Measurements from ENCODE around the gene ARHGEF4. TPM values are rescaled to one million over a fixed set of nuclear protein-coding genes. Genes with fewer than 3 reads are reported as not detected.

The ARHGEF4 gene
- total RNA-seq, 1 donor from 2014 or later, result 1.3 TPM

DNA sequence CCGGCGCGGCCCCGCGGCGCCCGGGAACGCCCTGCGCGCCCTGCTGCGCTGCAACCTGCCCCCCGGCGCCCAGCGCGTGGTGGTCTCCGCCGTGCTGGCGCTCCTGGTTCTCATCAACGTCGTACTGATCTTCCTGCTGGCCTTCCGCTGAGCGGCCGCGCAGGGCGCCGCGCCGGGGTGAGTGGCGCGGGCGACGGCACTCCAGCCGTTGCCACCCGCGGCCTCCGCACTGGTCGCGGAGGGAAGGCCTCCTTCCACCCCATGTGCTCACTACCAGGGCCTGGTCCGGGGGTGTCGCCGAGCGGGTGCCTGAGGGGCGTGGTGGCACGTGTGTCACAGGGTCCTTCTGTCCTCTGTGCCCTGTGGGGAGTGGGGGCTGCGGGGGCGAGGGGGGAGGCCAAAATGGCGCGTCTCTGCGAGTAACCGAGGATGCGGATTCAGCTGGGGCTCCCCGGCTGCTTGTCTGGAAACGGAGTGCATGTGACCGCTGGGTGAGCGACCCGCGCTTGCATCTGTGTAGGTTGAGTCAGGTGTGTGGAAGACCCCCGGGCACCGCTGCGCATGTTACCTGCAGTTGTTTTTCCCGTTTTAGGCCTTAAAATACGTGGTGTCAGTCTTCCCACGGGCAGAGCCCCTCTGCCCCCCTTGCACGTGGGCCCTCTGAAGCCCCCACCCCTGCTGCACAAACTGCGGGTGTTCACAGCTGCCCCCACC is 198.6 kb downstream of the ARHGEF4 start:
- DNase-seq (ENCODE audit: low spot score) (no peak), ATAC-seq (no peak)

DNA sequence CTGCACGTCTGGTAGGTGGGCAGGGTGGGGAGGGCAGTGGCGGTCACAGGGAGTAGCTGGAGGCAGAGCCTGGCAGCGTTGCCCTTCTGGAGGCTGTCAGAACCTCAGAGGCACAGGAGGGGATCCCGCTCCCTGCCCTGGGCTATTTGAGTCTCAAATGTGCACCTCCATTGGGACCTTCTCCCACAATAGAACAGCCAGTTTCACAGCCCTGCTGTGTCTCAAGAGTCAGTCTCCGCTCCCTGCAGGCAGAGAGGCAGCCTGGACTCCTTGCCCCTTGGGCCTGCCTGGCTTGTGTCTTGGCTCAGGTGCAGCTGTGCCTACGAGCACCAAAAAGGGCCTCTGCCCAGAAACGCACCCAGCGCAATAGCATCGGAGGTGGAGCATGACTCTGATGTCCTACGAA is 199.1 kb downstream of the ARHGEF4 start:
- no peak for DNase-seq (ENCODE audit: low spot score)

DNA sequence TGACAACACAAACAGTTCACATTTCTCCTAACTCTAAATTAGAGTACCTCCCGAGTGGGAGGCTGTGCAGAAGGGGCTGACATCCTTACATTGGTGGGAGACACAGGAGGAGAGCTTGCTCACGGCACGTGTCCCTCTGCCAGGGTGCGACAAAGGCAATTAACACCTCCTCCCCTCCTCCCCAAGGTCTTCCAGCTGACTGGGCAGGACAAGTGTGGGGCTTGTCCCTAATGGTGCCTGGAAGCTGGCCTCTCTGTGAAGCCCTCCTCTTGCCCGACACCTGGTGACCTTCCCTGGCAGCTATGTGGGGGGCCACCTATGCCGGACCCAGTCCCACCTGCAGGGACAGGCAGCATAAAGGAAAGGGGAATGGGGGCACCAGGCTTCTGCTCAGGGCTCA is 199.6 kb downstream of the ARHGEF4 start:
- DNase-seq (ENCODE audit: low spot score) (no peak), ATAC-seq (no peak)

More for the DNA sequence above, 199.1 kb downstream of the ARHGEF4 start:
- ATAC-seq, result no peak

DNA sequence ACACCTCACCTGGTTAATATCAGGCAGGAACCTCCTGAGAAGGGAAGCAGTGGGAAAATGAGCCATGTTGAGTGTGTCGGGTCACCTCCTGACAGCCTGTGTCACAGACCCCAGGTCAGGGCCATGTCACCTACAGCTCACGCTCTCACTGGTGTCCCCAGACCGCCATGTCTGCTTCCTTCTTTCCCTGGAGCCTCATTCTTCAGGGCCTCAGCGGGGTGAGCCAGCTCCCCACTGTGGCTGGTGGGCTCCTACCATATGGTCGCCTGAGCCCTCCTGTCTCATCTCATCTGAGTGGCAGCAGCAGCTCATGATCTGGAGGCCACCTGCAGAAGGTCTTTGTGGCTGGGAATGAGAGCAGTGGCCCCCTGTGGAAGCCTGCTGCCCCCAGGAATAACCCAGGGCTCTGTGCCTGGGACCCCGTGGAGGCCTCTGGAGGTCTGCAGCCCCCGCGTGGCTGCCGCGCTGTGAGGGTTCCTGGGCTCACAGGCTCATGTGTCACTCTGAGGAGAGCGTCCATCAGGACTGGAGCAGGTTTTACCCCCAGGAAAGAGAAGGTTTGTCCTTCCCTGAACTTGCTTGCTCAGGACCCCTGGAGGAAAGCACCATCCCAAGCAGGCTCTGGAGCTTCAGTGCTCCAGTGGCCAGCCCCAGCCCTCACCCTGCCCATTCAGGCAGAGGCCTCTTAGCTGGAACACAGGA is 200.1 kb downstream of the ARHGEF4 start:
- ATAC-seq, result no peak

DNA sequence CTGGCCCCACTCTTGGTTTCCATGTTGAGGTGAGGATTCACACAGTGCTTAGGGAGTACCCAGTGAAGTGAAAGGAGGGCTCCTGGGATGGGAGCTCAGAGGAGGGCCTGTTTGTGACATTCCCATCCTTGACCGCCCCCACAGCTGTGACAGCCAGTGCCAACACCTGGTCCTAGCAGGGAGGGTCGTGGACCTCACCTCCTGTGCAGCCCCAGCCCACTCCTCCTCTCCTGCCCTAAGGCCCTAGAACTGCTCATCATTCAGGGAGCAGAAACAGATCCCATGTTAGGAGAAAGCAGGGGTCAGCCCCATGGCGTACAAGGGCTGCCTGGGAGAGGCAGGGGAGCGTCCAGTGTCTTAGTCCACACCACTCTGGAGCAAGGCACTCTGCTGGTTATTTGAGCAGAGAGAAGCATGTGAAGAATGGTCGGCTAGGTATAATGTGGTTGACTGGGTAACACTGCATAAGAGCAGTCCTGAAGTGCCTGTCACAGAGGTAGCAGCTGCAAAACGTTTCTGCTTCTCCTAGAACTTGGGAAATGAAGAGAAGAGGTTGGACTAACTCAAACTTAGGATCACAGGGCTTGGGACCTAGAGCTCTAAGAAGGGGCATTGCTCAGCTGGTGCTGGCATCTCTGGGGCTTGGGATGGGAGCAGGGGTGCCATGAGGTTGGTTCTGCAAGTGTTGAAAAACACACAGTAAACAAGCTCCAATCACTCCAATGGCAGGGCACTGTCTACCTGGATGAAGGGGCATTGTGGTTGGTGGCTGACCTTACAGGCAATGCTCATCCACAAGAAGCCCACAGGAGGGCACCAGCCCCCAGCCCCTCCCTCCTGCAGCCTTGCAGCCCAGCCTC is 200.9 kb downstream of the ARHGEF4 start:
- DNase-seq (ENCODE audit: low spot score) (no peak), ATAC-seq (no peak)

More for the DNA sequence above, 200.1 kb downstream of the ARHGEF4 start:
- DNase-seq (ENCODE audit: low spot score), result no peak

DNA sequence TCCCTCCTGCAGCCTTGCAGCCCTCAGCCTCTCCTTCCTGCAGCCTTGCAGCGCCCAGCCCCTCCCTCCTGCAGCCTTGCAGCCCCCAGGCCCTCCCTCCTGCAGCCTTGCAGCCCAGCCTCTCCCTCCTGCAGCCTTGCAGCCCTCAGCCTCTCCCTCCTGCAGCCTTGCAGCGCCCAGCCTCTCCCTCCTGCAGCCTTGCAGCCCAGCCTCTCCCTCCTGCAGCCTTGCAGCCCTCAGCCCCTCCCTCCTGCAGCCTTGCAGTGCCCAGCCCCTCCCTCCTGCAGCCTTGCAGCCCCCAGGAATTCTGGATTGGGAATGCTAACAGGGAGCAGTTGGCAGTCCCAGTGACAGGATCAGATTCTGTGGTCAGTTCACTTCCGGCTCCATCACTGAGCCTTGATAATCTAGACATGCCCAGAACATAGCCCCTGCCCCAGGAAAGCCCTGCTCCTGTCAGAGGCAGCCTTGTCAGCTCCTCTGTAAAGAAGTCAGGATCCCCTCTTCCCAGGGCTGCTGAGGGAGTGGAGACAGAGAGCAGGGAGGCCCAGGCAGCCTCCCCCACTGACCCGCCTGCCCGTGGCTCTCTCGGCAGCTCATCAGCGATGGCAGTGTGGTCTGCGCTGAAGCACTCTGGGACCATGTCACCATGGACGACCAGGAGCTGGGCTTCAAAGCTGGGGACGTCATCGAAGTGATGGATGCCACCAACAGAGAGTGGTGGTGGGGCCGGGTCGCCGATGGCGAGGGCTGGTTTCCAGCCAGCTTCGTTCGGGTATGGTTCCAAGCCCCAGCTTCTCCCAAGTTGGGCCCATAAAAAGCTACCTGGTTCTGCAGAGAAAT is 201.8 kb downstream of the ARHGEF4 start:
- ATAC-seq (no peak), DNase-seq (ENCODE audit: low spot score) (no peak)

DNA sequence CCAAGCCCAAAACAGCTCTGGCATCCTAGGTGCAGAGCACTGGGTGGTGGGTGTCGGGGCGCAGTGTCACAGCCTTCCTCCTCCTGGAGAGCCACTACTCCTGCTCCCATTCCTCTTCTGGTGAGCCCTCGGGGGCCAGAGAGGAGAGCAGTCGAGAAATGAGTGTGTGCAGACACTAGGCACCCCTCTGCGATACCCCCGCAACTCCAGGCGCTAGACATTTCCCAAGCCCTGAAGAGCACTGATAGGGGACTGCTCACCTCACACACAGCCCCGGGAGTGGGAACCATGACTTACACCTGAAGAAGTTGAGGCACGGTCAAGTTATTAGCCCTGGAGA is 202.4 kb downstream of the ARHGEF4 start:
- no peak for ATAC-seq
- DNase-seq (ENCODE audit: low spot score), result no peak

DNA sequence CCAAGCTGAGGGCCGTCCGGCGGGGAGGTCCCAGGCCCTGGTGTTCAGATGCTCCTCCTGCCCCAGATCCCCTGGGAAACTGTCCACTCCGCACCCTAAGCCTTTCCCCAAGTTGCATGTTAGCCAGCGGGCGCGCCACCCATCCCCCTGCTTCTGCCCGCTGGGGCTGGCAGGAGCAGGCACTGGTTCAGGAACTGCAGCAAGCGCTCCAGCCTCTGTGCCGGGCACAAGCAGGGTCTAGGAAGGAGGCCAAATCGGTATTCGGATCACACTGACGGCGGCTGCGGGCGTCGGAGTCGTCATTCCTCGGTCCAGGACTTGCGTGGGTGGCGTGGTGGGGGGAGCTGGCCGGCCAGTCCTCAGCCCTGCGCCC is 202.8 kb downstream of the ARHGEF4 start:
- ATAC-seq (no peak), DNase-seq (ENCODE audit: low spot score) (no peak)

DNA sequence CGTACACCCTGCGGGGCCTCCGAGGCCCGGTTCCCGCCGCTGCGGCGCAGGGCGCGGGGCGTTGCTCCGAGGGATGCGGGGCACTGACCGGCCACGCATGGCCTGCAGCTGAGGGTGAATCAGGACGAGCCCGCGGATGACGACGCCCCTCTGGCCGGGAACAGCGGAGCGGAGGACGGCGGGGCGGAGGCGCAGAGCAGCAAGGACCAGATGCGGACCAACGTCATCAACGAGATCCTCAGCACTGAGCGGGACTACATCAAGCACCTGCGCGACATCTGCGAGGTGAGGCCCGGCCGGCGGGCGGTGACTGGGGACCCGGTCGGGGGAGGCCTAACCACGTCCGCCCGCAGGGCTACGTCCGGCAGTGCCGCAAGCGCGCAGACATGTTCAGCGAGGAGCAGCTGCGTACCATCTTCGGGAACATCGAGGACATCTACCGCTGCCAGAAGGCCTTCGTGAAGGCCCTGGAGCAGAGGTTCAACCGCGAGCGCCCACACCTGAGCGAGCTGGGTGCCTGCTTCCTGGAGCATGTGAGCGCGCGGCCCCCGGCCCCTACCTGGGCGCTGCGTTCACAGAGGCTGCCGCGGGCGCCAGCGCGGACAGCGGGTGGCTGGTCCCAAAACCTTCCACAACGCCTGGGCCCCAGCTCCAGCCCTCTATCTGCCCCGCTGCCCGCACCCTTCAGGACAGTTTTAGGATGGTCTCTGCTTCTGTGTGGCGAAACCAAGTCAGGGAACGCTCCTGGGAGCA is 203.4 kb downstream of the ARHGEF4 start:
- no peak for ATAC-seq

DNA sequence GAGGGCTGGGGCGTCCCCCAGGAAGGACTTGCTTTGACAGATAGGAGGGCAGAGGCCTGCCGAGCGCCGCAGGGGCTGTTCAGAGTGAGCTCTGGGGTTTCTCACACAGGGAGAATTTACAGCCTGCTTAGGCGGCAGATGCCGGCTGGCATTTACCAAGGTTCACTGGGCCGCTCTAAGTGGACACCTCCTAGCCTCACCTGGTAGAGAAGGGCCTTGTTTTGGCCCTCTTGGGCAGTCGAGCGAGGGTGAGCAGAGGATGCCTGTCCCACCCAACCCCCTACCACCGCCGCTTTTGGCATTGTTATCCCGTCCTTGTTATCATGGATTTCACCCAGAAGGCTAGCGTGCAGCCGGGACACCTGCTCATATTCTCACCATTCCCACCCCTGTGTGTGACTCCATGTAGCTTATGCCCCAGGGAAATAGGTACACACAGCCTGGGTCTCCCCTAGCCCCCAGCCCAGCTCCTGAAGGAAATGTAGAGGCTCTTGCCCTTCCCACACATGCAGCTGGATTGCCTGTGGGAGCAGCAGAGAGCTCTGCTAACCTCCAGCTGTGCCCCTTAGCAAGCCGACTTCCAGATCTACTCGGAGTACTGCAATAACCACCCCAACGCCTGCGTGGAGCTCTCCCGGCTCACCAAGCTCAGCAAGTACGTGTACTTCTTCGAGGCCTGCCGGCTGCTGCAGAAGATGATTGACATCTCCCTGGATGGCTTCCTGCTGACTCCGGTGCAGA is 204.1 kb downstream of the ARHGEF4 start:
- ATAC-seq (no peak), DNase-seq (ENCODE audit: low spot score) (no peak)

More for the DNA sequence above, 203.4 kb downstream of the ARHGEF4 start:
- no peak for DNase-seq (ENCODE audit: low spot score)

DNA sequence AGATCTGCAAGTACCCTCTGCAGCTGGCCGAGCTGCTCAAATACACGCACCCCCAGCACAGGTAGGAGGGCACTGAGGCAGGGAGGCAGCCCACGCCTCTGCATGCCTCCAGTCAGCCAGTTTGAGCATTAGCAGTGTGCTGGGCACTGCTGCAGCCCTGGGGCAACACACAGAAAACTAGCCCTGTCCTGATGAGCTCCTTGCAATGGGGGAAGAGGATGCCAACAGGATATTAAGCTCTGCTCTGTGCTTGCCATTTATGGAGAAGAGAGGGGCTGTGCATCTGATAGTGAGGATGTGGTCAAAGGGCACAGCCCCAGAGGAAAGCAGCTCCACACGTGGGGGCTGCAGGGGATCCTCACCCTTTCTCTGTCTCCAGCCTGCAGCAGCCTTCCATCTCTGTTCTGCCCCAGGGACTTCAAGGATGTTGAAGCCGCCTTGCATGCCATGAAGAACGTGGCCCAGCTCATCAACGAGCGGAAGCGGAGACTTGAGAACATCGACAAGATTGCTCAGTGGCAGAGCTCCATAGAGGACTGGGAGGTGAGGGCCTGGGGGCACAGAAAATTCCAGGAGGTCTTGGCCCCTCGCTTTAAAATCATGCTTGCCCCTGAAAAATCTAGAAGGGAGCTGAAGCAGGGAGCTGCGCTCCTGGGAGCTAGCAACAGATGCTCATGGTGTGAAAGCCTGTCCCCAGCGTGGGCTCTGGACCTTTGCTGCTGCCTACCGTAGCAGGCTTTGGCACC is 204.9 kb downstream of the ARHGEF4 start:
- no peak for ATAC-seq
- no peak for DNase-seq (ENCODE audit: low spot score)

DNA sequence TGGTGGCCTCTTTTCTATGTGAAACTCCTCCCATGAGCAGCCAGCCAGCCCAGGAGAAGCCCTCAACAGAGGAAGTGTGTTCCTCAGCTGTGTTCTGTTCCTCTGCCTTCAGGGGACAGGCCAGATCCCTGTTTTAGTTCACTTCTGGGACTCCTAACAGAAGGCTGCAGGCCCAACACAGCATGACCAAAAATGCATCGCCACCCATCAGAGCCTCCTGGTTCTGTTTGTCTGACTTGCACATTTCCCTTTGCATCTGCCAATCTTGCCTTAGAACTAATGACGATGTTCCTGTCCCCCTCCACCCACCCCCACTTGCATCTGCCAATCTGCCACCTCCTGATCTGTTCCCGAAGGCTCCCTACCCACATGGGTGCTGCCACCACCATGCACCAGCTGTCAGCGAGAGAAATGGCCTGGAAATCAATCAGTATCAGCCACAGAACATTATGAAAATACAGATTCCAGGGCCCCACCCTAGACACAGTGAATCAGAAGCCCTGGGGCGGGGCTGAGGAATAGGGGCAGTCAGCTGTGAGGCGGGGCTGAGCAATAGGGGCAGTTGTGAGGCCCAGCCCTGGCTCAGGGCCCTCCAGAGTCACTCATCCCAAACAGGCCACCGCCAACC is 205.5 kb downstream of the ARHGEF4 start:
- no peak for ATAC-seq

DNA sequence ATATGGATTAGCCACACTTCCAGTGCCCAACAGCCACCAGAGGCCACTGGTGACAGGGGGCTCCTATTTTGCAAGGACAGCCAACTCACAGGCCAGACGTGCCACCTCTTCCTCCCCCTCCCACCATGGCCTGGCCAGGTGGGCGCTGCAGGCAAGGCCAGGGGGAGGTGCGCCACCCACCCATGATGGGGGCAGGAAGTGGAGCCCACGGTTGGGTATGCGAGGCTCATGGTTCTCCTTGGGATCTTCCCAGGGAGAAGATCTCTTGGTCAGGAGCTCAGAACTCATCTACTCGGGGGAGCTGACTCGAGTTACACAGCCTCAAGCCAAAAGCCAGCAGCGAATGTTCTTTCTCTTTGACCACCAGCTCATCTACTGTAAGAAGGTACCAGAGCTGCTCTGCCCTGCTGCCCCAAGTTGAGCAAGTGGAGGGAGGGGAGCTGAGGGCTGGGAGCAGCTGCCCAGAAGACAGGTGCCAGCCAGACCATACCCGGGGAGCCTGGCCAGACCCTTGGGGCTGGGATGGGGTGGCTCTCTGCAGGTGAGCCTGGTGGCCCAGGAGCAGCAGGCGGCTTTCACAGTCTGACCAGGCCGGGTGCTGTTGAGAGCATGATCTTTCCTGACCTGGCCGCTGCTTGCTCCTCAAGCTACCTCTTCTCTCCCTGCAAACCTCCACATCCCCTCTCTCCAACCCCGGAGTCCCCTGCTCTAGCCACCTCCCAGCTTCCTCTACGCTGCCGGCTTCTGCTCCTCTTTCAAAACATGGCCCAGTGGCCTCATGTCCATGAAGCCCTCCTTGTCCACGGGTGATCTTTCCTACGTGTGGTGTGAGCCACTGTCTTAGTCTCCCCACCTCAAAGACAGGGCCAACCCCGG is 206.7 kb downstream of the ARHGEF4 start:
- no peak for ATAC-seq
- DNase-seq (ENCODE audit: low spot score), result no peak

More for the DNA sequence above, 205.5 kb downstream of the ARHGEF4 start:
- no peak for DNase-seq (ENCODE audit: low spot score)

DNA sequence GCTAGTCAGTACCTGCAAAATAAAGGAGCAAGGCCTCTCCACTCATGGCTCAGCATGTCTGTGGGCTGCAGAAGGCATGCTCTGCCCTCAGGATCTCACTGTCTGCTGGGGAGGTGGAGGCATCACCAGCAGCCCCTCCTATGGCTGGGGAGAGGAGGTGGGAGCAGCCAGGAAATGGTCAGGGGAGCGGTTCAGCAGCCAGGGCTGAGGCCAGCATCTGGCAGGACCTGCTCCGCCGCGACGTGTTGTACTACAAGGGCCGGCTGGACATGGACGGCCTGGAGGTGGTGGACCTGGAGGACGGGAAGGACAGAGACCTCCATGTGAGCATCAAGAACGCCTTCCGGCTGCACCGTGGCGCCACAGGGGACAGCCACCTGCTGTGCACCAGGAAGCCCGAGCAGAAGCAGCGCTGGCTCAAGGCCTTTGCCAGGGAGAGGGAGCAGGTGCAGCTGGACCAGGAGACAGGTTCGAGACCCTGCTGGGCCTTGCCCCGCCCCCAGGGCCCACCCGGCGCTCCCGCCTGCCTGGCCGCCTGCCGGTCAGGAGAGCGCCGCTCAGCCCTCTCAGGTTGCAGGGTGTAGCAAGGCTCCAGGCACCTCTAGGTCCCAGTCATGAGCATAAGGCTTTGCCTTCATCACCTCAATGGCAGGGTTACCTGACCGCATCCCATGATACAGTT is 207.5 kb downstream of the ARHGEF4 start:
- DNase-seq (ENCODE audit: low spot score), result no peak
- ATAC-seq, result no peak

DNA sequence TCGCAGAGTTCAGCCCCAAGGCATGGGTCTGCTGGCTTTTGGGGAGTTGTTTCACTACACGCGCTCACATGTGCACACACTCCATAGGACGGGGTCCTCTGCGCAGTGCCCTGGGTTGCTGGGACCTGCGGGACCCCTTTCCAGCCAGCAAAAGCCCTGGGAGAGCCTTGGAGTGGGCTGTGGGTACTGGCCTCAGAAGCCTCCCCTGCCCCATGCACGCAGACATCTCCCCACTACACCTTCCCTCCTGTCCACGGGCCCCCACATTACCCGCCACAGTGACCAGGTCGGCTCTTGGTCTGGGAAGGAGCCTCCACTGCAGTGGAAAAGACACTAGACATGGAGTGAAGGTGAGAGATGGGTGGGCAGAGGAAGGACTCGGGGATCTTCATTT is 208.0 kb downstream of the ARHGEF4 start:
- no peak for ATAC-seq

DNA sequence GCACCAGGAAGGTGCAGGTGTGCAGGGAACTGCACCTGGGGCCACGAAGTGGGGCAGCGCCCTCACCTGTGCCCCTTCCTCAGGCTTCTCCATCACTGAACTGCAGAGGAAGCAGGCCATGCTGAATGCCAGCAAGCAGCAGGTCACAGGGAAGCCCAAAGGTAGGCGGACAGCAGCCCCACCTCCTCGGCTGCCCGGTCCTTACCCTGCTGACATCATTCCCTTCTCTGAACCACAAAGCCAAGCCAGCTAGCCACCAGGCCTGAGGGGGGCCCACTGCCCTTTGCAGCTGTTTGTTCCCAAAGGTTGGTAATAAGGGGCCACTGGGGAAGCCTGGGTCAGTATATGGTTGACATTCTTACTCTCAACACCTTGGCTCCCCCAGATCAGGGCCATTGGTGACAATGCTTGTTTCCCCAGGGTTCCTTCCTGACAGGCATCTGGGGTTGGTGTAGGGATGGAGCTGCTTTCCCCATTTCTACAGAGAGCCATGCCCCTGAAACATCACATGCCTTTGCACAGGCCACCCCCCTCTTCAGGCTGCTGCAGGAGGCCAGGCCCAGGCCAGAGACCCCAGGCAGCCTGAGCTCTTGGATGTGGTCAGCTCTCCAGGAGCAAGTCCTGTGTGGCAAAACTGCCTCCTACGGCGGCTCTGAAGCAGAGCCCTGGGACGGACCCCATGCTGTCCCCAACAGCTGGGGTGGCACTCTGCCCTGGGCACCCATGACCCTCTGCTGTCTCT is 208.7 kb downstream of the ARHGEF4 start:
- ATAC-seq (peak; percentile 4), DNase-seq (ENCODE audit: low spot score) (no peak)

More for the DNA sequence above, 208.0 kb downstream of the ARHGEF4 start:
- no peak for DNase-seq (ENCODE audit: low spot score)
